Measurements from ENCODE around the gene ENOX1. TPM values are rescaled to one million over a fixed set of nuclear protein-coding genes. Genes with fewer than 3 reads are reported as not detected.

ENOX1 gene
- total RNA-seq, 4 donors from 2014 or later = 0.25 to 0.52 (median 0.33) TPM

DNA sequence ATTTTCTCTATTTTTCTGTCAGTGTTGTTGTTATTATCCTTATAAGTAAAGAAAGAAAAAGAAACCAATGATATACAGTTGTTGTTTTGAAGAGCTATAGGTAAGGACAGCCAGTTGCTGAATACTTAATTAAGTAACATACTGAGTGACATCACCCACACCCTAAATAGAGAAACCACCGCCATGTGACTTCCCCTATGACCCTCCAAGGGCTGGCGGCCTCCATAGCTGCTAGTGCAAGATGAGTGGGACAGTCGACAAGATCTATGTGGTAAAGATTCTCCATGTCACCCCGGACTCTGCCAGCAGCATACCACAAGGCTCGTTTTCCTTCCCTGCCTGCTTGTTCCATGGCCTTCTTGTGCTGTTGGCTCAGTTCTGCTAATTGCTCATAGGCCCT is 542.3 kb downstream of the ENOX1 start:
- Histone ChIP-seq H3K4me3 (no peak overlapping the region), H3K9me3 (no peaks in the 10 kb centered on the region), H3K4me1 (no peaks in the 10 kb centered on the region), H3K27ac (no peak overlapping the region), H3K27me3 (no peaks in the 10 kb centered on the region), H3K36me3 (no peaks in the 10 kb centered on the region)
- WGBS = 84% methylated on average over 5 of the region's 5 CpGs
- TF ChIP-seq, protein P1, sequence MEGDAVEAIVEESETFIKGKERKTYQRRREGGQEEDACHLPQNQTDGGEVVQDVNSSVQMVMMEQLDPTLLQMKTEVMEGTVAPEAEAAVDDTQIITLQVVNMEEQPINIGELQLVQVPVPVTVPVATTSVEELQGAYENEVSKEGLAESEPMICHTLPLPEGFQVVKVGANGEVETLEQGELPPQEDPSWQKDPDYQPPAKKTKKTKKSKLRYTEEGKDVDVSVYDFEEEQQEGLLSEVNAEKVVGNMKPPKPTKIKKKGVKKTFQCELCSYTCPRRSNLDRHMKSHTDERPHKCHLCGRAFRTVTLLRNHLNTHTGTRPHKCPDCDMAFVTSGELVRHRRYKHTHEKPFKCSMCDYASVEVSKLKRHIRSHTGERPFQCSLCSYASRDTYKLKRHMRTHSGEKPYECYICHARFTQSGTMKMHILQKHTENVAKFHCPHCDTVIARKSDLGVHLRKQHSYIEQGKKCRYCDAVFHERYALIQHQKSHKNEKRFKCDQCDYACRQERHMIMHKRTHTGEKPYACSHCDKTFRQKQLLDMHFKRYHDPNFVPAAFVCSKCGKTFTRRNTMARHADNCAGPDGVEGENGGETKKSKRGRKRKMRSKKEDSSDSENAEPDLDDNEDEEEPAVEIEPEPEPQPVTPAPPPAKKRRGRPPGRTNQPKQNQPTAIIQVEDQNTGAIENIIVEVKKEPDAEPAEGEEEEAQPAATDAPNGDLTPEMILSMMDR (IDR thresholded peaks at IDR 0.05) = no peak
- TF ChIP-seq POLR2A (IDR thresholded peaks at IDR 0.05) = no peak
- TF ChIP-seq POLR2AphosphoS5 (IDR thresholded peaks at IDR 0.05) = no peak
- no peak for TF ChIP-seq EP300 (IDR thresholded peaks at IDR 0.05)
- no peak for DNase-seq (ENCODE audit: low spot score in 2 of 2)

GRCh38 chr13:43243711-43244110 is 543.1 kb downstream of the ENOX1 start:
- H3K9me3 ChIP-seq = no peaks in the 10 kb centered on the region
- DNase-seq (ENCODE audit: low spot score in 2 of 2) = no peak
- 86% methylated on average over 2 of the region's 2 CpGs for WGBS

DNA sequence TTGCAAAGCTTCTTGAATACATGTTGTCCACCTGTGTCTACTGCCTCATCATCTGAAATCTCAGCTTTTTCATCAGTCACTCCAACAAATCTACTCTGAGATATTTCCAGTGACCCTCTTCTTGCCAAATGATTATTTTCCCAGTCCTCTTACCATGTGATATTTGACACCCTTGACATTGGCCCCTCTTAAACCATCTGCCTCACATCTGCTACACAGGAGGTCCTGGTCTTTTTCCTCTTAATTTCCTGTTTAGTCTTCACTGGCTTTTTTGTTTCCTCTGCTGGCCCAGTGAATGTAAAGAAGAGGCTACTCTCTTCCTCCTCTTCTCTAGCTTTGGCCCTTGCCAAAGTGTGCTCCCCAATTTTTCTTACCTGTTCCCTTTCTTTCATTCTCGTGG is 544.7 kb downstream of the ENOX1 start:
- H3K27me3 ChIP-seq = no peaks in the 10 kb centered on the region
- no peaks in the 10 kb centered on the region for H3K36me3 ChIP-seq
- no peaks in the 10 kb centered on the region for H3K4me1 ChIP-seq
- TF ChIP-seq POLR2A (IDR thresholded peaks at IDR 0.05) (no peak), POLR2AphosphoS5 (IDR thresholded peaks at IDR 0.05) (no peak), EP300 (IDR thresholded peaks at IDR 0.05) (no peak)
- TF ChIP-seq, protein P1 (IDR thresholded peaks at IDR 0.05) = no peak
- no peak overlapping the region for H3K27ac ChIP-seq
- no peak overlapping the region for H3K4me3 ChIP-seq
- no peak for DNase-seq (ENCODE audit: low spot score in 2 of 2)
- WGBS = 97% methylated on average over 1 of the region's 1 CpG
- H3K9me3 ChIP-seq = no peaks in the 10 kb centered on the region

More at GRCh38 chr13:43243711-43244110, 543.1 kb downstream of the ENOX1 start:
- Histone ChIP-seq H3K36me3 (no peaks in the 10 kb centered on the region), H3K4me3 (no peak overlapping the region), H3K27ac (no peak overlapping the region), H3K27me3 (no peaks in the 10 kb centered on the region), H3K4me1 (no peaks in the 10 kb centered on the region)
- no peak for TF ChIP-seq POLR2A (IDR thresholded peaks at IDR 0.05)
- no peak for TF ChIP-seq EP300 (IDR thresholded peaks at IDR 0.05)
- TF ChIP-seq POLR2AphosphoS5 (IDR thresholded peaks at IDR 0.05) = no peak

DNA sequence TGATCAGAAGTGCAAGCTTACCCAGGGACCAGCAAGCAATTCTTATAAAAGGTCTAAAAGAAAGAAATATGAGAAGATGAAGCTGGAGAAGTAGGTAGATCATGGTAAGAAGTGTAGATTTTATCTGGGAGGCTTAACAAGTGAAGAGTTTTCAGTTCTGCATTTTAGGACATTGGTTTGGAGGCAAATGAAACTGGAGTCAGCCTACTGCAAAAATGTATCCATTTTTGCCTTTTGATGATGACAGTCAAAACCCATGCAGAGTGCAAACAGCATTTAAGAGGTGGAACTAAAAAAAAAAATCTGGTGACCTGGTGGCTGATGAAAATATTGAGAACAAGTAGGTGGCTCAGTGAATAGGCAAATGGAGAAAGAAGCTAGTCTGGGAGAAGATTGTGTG is 546.5 kb downstream of the ENOX1 start:
- Histone ChIP-seq H3K36me3 (no peaks in the 10 kb centered on the region), H3K27ac (no peak overlapping the region), H3K4me1 (no peaks in the 10 kb centered on the region), H3K27me3 (no peaks in the 10 kb centered on the region), H3K9me3 (no peaks in the 10 kb centered on the region), H3K4me3 (no peak overlapping the region)
- no peak for DNase-seq (ENCODE audit: low spot score in 2 of 2)
- TF ChIP-seq POLR2AphosphoS5 (IDR thresholded peaks at IDR 0.05) (no peak), EP300 (IDR thresholded peaks at IDR 0.05) (no peak), POLR2A (IDR thresholded peaks at IDR 0.05) (no peak)
- TF ChIP-seq, protein P1 (IDR thresholded peaks at IDR 0.05) = no peak

- Histone ChIP-seq H3K9me3 (no peaks in the 10 kb centered on the region), H3K4me1 (no peaks in the 10 kb centered on the region), H3K27ac (no peak overlapping the region), H3K36me3 (no peaks in the 10 kb centered on the region), H3K27me3 (no peaks in the 10 kb centered on the region), H3K4me3 (no peak overlapping the region)
- TF ChIP-seq, protein P1 (IDR thresholded peaks at IDR 0.05) = no peak
- TF ChIP-seq EP300 (IDR thresholded peaks at IDR 0.05) = no peak
- TF ChIP-seq POLR2A (IDR thresholded peaks at IDR 0.05) = no peak
- TF ChIP-seq POLR2AphosphoS5 (IDR thresholded peaks at IDR 0.05) = no peak
- DNase-seq (ENCODE audit: low spot score in 2 of 2) = no peak
Measured at GRCh38 chr13:43239275-43239840, 547.4 kb downstream of the ENOX1 start.
